Stimulated activated CD4-positive, alpha-beta T cell treated with anti-CD3 and anti-CD28 coated beads, TNF-alpha, amount 100 ng/mL, for 24 hours (primary cell): Measurements from ENCODE around the gene TRABD.

Source experiments
- DNase-seq, 3 experiments: peaks; one replicate each; pipeline ENCODE4 v3.0.0-alpha.2; 2020; ENCODE audit warnings: low read depth in 3 of 3

Gene TRABD

GRCh38 chr22:50238755-50239154 lies 53.0 kb downstream of the TRABD start:
- DNase-seq = no peak

- no peak for DNase-seq
Observed at GRCh38 chr22:50242406-50242949, 56.8 kb downstream of the TRABD start.

GRCh38 chr22:50243685-50244419 lies 58.1 kb downstream of the TRABD start:
- DNase-seq = no peak

- DNase-seq = peak; percentile 85 to 93 (median 89)
Observed at GRCh38 chr22:50244420-50245213, 58.9 kb downstream of the TRABD start, which contains the start of gene TUBGCP6. TUBGCP6 (minus strand) TSS chr22:50245023; CDS start chr22:50244459, 564 bp downstream.

- DNase-seq = no peak
Observed at GRCh38 chr22:50245214-50246072, 59.7 kb downstream of the TRABD start.

- DNase-seq = no peak
Observed at GRCh38 chr22:50246242-50247175, 60.8 kb downstream of the TRABD start.

GRCh38 chr22:50247748-50248147 lies 62.0 kb downstream of the TRABD start:
- DNase-seq = no peak

- DNase-seq = no peak
Observed at GRCh38 chr22:50248196-50249081, 62.7 kb downstream of the TRABD start.
